Measurements from ENCODE around the gene CDH24. TPM values are rescaled to one million over a fixed set of nuclear protein-coding genes. Genes with fewer than 3 reads are reported as not detected.

CDH24 gene
- total and polyA plus RNA-seq, 9 of the 15 experiments (the other 6 are each of a cell fraction or from before 2014, with no cell fraction given): 0.04 to 16.2 (median 4.9) TPM

DNA sequence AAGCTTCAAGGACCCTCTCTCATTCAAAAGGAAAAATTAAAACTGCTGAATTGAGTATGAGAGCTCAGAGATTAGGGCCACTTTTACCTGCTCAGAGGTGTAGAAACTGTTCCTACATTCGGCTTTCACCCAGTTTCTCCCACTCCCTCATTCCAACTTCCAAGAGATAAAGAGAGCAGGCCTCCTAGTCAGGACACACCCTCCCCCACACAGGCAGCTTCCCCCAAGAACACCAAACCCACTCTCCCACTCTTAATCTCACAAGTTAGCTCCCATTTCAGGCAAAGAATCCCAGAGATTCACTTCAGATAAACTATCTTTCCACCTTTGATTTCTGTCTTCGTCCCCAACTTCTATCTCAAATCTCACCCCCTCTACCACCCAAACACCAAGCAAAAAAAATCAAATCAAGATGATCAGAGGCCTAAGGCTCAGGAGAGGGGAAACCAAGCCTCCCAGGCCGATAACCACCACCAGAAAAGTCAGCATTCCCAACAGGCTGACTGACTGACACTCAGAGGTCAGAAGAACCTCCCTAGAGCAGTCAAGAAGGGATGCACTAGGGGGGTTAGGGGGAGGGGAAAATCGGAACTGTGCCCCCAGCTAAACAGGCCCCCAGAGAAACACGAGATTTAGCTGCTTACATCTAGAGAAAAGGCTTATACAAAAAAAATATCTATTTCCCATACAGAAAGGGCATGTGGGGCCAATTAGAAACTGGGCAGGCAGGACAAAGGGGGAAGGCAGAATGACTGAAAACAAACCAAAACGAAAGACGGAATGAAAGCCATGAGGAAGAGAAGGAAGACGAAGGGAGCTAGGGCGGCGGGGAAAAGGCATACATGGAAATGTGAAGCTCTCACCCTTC, 13.2 kb upstream of the CDH24 start (continued):
- TF ChIP-seq, protein P1, sequence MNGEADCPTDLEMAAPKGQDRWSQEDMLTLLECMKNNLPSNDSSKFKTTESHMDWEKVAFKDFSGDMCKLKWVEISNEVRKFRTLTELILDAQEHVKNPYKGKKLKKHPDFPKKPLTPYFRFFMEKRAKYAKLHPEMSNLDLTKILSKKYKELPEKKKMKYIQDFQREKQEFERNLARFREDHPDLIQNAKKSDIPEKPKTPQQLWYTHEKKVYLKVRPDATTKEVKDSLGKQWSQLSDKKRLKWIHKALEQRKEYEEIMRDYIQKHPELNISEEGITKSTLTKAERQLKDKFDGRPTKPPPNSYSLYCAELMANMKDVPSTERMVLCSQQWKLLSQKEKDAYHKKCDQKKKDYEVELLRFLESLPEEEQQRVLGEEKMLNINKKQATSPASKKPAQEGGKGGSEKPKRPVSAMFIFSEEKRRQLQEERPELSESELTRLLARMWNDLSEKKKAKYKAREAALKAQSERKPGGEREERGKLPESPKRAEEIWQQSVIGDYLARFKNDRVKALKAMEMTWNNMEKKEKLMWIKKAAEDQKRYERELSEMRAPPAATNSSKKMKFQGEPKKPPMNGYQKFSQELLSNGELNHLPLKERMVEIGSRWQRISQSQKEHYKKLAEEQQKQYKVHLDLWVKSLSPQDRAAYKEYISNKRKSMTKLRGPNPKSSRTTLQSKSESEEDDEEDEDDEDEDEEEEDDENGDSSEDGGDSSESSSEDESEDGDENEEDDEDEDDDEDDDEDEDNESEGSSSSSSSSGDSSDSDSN (IDR thresholded peaks at IDR 0.05; ENCODE audit: borderline replicate concordance in 1 of 2, low read depth in 2 of 2, low read length in 2 of 2): 0 out of 4 replicates have a peak, but pooled peaks have one; percentile 19 to 27
- no peak for TF ChIP-seq CBX5 (IDR thresholded peaks at IDR 0.05; ENCODE audit: borderline replicate concordance, low read depth)
- TF ChIP-seq ZNF644 (tag; IDR thresholded peaks at IDR 0.05; ENCODE audit: low read depth): no peak
- TF ChIP-seq TGIF2 (CRISPR knock-in tag; IDR thresholded peaks at IDR 0.05): no peak
- no peak for TF ChIP-seq HMG20B (CRISPR knock-in tag; IDR thresholded peaks at IDR 0.05)
- no peak for TF ChIP-seq MBD2 (IDR thresholded peaks at IDR 0.05; ENCODE audit: borderline replicate concordance, low read depth)
- TF ChIP-seq EGR1 (conservative IDR thresholded peaks at IDR 0.05): peak; percentile 30
- TF ChIP-seq PHB2 (IDR thresholded peaks at IDR 0.05; ENCODE audit: low read depth): no peak
- TF ChIP-seq, protein P2, sequence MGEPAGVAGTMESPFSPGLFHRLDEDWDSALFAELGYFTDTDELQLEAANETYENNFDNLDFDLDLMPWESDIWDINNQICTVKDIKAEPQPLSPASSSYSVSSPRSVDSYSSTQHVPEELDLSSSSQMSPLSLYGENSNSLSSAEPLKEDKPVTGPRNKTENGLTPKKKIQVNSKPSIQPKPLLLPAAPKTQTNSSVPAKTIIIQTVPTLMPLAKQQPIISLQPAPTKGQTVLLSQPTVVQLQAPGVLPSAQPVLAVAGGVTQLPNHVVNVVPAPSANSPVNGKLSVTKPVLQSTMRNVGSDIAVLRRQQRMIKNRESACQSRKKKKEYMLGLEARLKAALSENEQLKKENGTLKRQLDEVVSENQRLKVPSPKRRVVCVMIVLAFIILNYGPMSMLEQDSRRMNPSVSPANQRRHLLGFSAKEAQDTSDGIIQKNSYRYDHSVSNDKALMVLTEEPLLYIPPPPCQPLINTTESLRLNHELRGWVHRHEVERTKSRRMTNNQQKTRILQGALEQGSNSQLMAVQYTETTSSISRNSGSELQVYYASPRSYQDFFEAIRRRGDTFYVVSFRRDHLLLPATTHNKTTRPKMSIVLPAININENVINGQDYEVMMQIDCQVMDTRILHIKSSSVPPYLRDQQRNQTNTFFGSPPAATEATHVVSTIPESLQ (CRISPR knock-in tag; IDR thresholded peaks at IDR 0.05): no peak
- TF ChIP-seq, protein P3, sequence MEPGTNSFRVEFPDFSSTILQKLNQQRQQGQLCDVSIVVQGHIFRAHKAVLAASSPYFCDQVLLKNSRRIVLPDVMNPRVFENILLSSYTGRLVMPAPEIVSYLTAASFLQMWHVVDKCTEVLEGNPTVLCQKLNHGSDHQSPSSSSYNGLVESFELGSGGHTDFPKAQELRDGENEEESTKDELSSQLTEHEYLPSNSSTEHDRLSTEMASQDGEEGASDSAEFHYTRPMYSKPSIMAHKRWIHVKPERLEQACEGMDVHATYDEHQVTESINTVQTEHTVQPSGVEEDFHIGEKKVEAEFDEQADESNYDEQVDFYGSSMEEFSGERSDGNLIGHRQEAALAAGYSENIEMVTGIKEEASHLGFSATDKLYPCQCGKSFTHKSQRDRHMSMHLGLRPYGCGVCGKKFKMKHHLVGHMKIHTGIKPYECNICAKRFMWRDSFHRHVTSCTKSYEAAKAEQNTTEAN (CRISPR knock-in tag; IDR thresholded peaks at IDR 0.05): no peak
- TF ChIP-seq ATF7 (IDR thresholded peaks at IDR 0.05): no peak
- TF ChIP-seq KLF1 (tag; IDR thresholded peaks at IDR 0.05): no peak
- TF ChIP-seq MXI1 (IDR thresholded peaks at IDR 0.05; ENCODE audit: low read depth, low read length): no peak
- TF ChIP-seq ARID4B (CRISPR knock-in tag; IDR thresholded peaks at IDR 0.05): no peak
- TF ChIP-seq XRCC5 (IDR thresholded peaks at IDR 0.05; ENCODE audit: low read depth, low read length): no peak
- TF ChIP-seq MTA2 (IDR thresholded peaks at IDR 0.05; ENCODE audit: low read depth): no peak
- TF ChIP-seq GABPB2 (CRISPR knock-in tag; conservative IDR thresholded peaks at IDR 0.05): no peak
- TF ChIP-seq NFXL1 (CRISPR knock-in tag; IDR thresholded peaks at IDR 0.05): no peak
